Naive thymus-derived CD4-positive, alpha-beta T cell (primary cell): ENCODE measurements around the gene PTPRN. TPM values are rescaled to one million over a fixed set of nuclear protein-coding genes. Genes with fewer than 3 reads are reported as not detected.
A peak's percentile ranks its signal among the peaks of the same experiment; 100 is the strongest.

ENCODE experiments used
- ATAC-seq: fragments of 150-1000 bp; cut with Tn5 transposase; 2 replicates; pipeline ENCODE4 v1.10.0; 2021; ENCODE audit warnings: mild to moderate bottlenecking, moderate library complexity
- CTCF ChIA-PET: fragments of 350-600 bp; sonication (Branson Sonifier 250); formaldehyde crosslinking; loops from one replicate; lab custom pipeline; 2021; ENCODE audit warnings: antibody characterized with exemption; lab: Charles Lee
- POLR2A ChIA-PET: fragments of 350-600 bp; sonication (Branson Sonifier 250); formaldehyde crosslinking; loops from one replicate; lab custom pipeline; 2021; ENCODE audit warnings: antibody characterized with exemption, inconsistent platforms; lab: Charles Lee
- DNase-seq, 9 donors: peaks; one replicate each; pipeline versions ENCODE4 v3.0.0 to v3.0.0-alpha.2; 2020 to 2022; ENCODE audit warnings: mixed read lengths in 1 of 9
- H3K27ac ChIP-seq: one replicate; pipeline ENCODE4 v1.7.0; 2013; ENCODE audit warnings: mild to moderate bottlenecking, low read depth, low read length, moderate library complexity
- H3K27me3 ChIP-seq, 2 donors: one replicate each; pipeline ENCODE4 v1.7.0; 2013; ENCODE audit warnings: low read length in 2 of 2, mild to moderate bottlenecking in 2 of 2, moderate library complexity in 2 of 2; ENCODE audit not compliant: control insufficient read depth in 2 of 2, insufficient read depth in 2 of 2
- H3K36me3 ChIP-seq, 3 experiments: 1 replicate in 2 of 3; 2 replicates in 1 of 3; pipeline ENCODE4 v1.7.0; 2013; ENCODE audit warnings: low read length in 3 of 3, mild to moderate bottlenecking in 3 of 3, moderate library complexity in 1 of 3; ENCODE audit not compliant: insufficient read depth in 3 of 3, control insufficient read depth in 2 of 3
- H3K4me1 ChIP-seq, 2 donors: one replicate each; pipeline ENCODE4 v1.7.0; 2013; ENCODE audit warnings: low read length in 2 of 2, mild to moderate bottlenecking in 2 of 2, moderate library complexity in 1 of 2; ENCODE audit not compliant: control insufficient read depth in 2 of 2, insufficient read depth in 2 of 2
- H3K4me3 ChIP-seq: 2 replicates; pipeline ENCODE4 v1.7.0; 2013; ENCODE audit warnings: mild to moderate bottlenecking, low read length
- H3K9me3 ChIP-seq, 3 experiments: 1 replicate in 2 of 3; 2 replicates in 1 of 3; pipeline ENCODE4 v1.7.0; 2013; ENCODE audit warnings: low read length in 3 of 3; ENCODE audit not compliant: control insufficient read depth in 2 of 3
- H3K27ac Mint-ChIP-seq, 9 donors: one replicate each; pipeline ENCODE4 v1.8.0; 2020 to 2022; ENCODE audit warnings: mixed read lengths in 9 of 9, mild to moderate bottlenecking in 8 of 9, moderate library complexity in 5 of 9, inconsistent platforms in 2 of 9
- H3K27me3 Mint-ChIP-seq, 5 donors: one replicate each; pipeline ENCODE4 v1.8.0; 2021 to 2022; ENCODE audit warnings: mixed read lengths in 5 of 5, mild to moderate bottlenecking in 1 of 5
- H3K36me3 Mint-ChIP-seq, 5 donors: one replicate each; pipeline ENCODE4 v1.8.0; 2020 to 2022; ENCODE audit warnings: mixed read lengths in 5 of 5, mild to moderate bottlenecking in 3 of 5, inconsistent platforms in 1 of 5
- H3K4me1 Mint-ChIP-seq, 7 donors: one replicate each; pipeline ENCODE4 v1.8.0; 2020 to 2022; ENCODE audit warnings: mixed read lengths in 7 of 7, mild to moderate bottlenecking in 3 of 7, inconsistent platforms in 1 of 7
- H3K4me3 Mint-ChIP-seq, 10 donors: one replicate each; pipeline ENCODE4 v1.8.0; 2020 to 2022; ENCODE audit warnings: mild to moderate bottlenecking in 10 of 10, mixed read lengths in 10 of 10, moderate library complexity in 6 of 10, inconsistent platforms in 2 of 10
- H3K9me3 Mint-ChIP-seq, 11 donors: one replicate each; pipeline ENCODE4 v1.8.0; 2020 to 2022; ENCODE audit warnings: mixed read lengths in 11 of 11, mild to moderate bottlenecking in 4 of 11, inconsistent platforms in 1 of 11, moderate library complexity in 1 of 11
- intact Hi-C, 2 donors: fragments of 100-400 bp; cut with micrococcal nuclease; formaldehyde crosslinking; loops; one replicate each; pipeline ENCODE4 v1.15.1; 2023
- polyA plus RNA-seq, 2 donors: library from polyadenylated mRNA; unstranded; fragments of 300-500 nt; fragmentation: Illumina TruSeq; gene quantifications; one replicate each; pipeline ENCODE4 v1.2.3, GENCODE V29; 2021
- total RNA-seq, 6 experiments: library from RNA in 5 of 6; stranded (reverse) in 5 of 6; gene quantifications; 1 replicate in 5 of 6; 2 replicates in 1 of 6; pipeline ENCODE4 v1.2.3 and lab custom pipeline; 2021 to 2026

Gene PTPRN
- total and polyA plus RNA-seq, 7 experiments from 2014 or later, result 0.48 TPM; not detected in 6

DNA sequence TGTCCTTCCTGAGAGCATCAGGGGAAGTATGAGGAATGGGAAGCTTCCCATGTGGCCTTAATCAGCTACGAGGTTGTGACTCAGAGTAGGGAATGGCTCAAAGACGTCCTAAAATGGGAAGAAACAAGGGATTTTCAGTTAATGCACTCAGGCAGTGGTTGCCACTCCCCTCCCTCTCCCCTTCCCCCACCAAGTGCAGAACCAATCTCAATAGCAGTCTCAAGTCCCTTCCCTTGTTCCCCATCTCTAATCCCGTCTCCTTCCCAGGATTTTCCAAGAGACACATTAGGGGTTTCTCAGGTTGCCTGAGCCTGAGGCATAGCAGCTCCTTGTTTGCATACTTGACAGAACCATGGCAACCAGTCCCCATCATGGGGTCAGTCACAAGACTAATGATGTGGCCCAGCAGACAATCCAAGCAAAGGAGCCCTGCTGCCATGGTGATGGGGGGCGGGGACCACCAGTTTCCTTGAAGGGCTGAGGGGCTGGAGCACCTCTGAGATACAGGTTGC lies 41.6 kb upstream of the PTPRN start:
- no peaks in the 10 kb centered on the region for H3K36me3 Mint-ChIP-seq
- H3K27ac ChIP-seq, result no peak overlapping the region
- no peak overlapping the region for H3K4me3 Mint-ChIP-seq
- no peak overlapping the region for H3K4me3 ChIP-seq
- DNase-seq, result no peak
- H3K36me3 ChIP-seq, result no peaks in the 10 kb centered on the region
- ChIA-PET POLR2A (no interaction called here), CTCF (interaction anchor here (1.0 kb wide), 1 partner anchor 17 kb away, joined by 3 read pairs; no protein-coding TSS in a partner anchor)
- no peaks in the 10 kb centered on the region for H3K9me3 Mint-ChIP-seq
- H3K4me1 Mint-ChIP-seq, result peaks cover 0 to 2% (median 0%) of the 10 kb centered on the region in 7 donors
- no peaks in the 10 kb centered on the region for H3K4me1 ChIP-seq
- no peaks in the 10 kb centered on the region for H3K27me3 ChIP-seq
- no peak overlapping the region for H3K27ac Mint-ChIP-seq
- intact Hi-C loops, result loop anchor here in 1 of 2 donors (5.0 kb wide), 1 partner anchor 43 kb away; the partner anchor contains the start of gene PTPRN
- no peaks in the 10 kb centered on the region for H3K9me3 ChIP-seq
- ATAC-seq, result no peak
- peaks cover 34 to 59% (median 41%) of the 10 kb centered on the region in 5 donors for H3K27me3 Mint-ChIP-seq

DNA sequence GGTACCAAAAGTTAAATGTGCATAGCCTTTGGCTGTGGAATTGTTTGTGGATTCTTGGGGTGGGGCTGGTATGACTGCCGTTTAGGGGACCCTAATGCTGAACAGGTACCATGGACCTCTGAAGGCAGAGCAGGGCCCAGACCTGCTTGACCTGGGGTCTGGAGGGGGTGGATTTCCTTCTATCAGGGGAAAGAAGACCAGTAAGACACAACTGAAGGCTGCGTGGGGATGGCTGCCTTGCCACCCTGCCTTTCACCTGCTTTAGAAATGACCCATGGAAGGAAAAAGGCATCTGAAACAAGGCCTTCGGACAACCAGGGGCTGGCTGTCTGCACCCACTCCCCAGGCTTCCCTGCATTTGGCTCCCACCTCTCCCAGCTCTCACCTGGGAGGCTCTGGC lies 41.0 kb upstream of the PTPRN start:
- ChIA-PET POLR2A (interaction anchor here (0.5 kb wide), 1 partner anchor 113 kb away, joined by 7 read pairs; no protein-coding TSS in a partner anchor), CTCF (no interaction called here)
- no peaks in the 10 kb centered on the region for H3K4me1 ChIP-seq
- intact Hi-C loops, result loop anchor here in 1 of 2 donors (5.0 kb wide), 1 partner anchor 43 kb away; the partner anchor contains the start of gene PTPRN
- Mint-ChIP-seq H3K4me1 (peaks cover 0 to 2% (median 0%) of the 10 kb centered on the region in 7 donors), H3K27ac (no peak overlapping the region), H3K4me3 (no peak overlapping the region), H3K9me3 (no peaks in the 10 kb centered on the region), H3K36me3 (no peaks in the 10 kb centered on the region), H3K27me3 (peaks cover 34 to 58% (median 35%) of the 10 kb centered on the region in 5 donors)
- H3K27ac ChIP-seq, result no peak overlapping the region
- H3K36me3 ChIP-seq, result no peaks in the 10 kb centered on the region
- H3K27me3 ChIP-seq, result no peaks in the 10 kb centered on the region
- DNase-seq, result no peak
- no peak overlapping the region for H3K4me3 ChIP-seq
- no peak for ATAC-seq
- no peaks in the 10 kb centered on the region for H3K9me3 ChIP-seq

DNA sequence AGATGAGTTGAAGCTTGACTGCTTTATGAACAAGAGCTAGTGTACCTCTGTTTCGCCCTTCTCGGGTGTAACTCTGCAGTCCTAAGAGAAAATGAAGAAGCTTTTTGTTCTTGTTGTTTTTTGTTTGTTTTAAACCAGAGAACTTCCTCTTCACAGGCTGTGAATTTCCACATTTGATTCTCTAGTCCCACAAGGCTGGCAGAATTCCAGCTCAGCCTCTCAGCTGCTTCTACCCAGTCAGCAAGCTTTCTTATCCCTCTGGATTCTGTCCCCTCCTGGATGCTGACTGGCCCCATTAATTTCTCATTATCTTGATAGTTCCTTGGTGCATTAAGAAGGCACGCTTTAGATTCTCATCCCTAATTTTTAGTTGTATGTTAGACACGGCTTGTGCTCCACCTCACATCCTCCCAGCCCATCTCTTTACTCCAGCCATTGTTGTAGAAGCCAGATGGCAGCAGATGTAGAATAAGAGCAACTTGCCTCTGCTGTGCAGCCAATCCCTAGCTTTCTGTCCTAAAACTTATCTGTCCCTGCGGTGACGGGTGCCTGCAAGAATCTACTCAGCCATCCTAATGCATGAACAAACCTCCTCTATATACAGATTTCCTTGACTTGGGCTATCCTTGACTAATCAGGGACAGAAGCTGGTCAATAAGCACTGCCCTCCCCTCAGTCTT lies 35.7 kb upstream of the PTPRN start:
- POLR2A ChIA-PET, result no interaction called here
- H3K27ac ChIP-seq, result no peak overlapping the region
- no peaks in the 10 kb centered on the region for H3K36me3 Mint-ChIP-seq

DNA sequence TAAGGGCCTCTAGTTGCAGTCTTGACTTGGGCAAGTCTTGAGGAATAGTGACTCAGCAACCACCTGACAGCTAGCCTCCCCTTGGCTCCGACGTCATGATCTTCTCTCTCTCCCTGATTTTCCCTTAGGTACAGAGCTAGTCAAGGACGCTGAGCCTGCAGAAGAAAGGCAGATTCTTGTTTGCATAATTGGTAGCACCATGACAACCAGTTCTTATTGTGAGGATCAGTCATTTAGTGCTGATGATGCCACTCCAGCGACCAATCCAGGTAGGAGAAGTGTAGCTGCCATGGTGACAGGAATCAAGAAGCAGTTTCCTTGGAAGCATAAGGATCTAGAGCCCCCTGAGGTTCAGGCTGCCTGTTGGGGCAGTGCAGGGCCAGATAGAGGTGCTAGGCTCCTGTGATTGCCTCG lies 26.2 kb upstream of the PTPRN start:
- CTCF ChIA-PET, result no interaction called here
- no peak overlapping the region for H3K27ac Mint-ChIP-seq
- intact Hi-C loops, result no loop called here

More for the DNA sequence above, 35.7 kb upstream of the PTPRN start:
- Histone ChIP-seq H3K27me3 (no peaks in the 10 kb centered on the region), H3K4me1 (no peaks in the 10 kb centered on the region), H3K36me3 (no peaks in the 10 kb centered on the region), H3K4me3 (no peak overlapping the region), H3K9me3 (no peaks in the 10 kb centered on the region)
- peaks cover 17 to 41% (median 32%) of the 10 kb centered on the region in 5 donors for H3K27me3 Mint-ChIP-seq
- H3K27ac Mint-ChIP-seq, result no peak overlapping the region
- intact Hi-C loops, result no loop called here
- CTCF ChIA-PET, result interaction anchor here (0.7 kb wide), 1 partner anchor 31 kb away, joined by 3 read pairs; no protein-coding TSS in a partner anchor
- DNase-seq, result no peak
- no peaks in the 10 kb centered on the region for H3K9me3 Mint-ChIP-seq
- no peak for ATAC-seq
- H3K4me3 Mint-ChIP-seq, result no peak overlapping the region
- H3K4me1 Mint-ChIP-seq, result peaks cover 0 to 8% (median 0%) of the 10 kb centered on the region in 7 donors

DNA sequence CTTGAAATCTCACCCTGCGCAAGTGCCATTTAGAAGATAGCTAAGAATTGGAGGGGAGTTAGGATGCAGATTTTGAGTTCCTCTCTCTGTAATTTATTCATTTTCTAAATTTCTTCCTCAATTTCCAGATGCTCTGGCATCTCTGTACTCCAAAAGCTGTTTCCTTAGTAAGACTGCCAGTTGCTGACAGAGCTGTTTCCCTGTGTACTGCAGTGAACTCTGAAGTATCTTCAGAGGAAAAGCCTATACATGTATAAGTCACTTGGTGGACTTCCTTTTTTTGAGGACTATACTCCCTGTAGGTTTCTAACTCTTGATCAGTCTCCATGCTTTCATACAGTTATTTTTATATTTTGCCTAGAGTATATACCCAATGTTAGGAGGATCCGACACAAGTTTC lies 24.9 kb upstream of the PTPRN start:
- Mint-ChIP-seq H3K9me3 (peaks cover 2 to 51% (median 20%) of the 10 kb centered on the region in 11 donors), H3K36me3 (peaks cover 0 to 21% (median 9%) of the 10 kb centered on the region in 5 donors), H3K4me1 (peaks cover 0 to 9% (median 4%) of the 10 kb centered on the region in 7 donors), H3K27ac (no peak overlapping the region), H3K27me3 (peaks cover 60 to 86% (median 75%) of the 10 kb centered on the region in 5 donors), H3K4me3 (no peak overlapping the region)
- H3K27ac ChIP-seq, result no peak overlapping the region
- DNase-seq, result no peak
- peaks cover 0 to 5% (median 0%) of the 10 kb centered on the region in 3 experiments for H3K9me3 ChIP-seq
- no peaks in the 10 kb centered on the region for H3K36me3 ChIP-seq
- H3K4me1 ChIP-seq, result no peaks in the 10 kb centered on the region
- ChIA-PET CTCF (interaction anchor here (0.8 kb wide), 1 partner anchor 17 kb away, joined by 3 read pairs; no protein-coding TSS in a partner anchor), POLR2A (no interaction called here)
- intact Hi-C loops, result no loop called here
- no peak for ATAC-seq
- H3K27me3 ChIP-seq, result peaks cover 0 to 10% of the 10 kb centered on the region in 2 donors
- H3K4me3 ChIP-seq, result no peak overlapping the region

More for the DNA sequence above, 26.2 kb upstream of the PTPRN start:
- H3K4me1 Mint-ChIP-seq, result peaks cover 0 to 9% (median 4%) of the 10 kb centered on the region in 7 donors
- Histone ChIP-seq H3K4me1 (no peaks in the 10 kb centered on the region), H3K4me3 (no peak overlapping the region), H3K27me3 (peaks cover 0 to 10% of the 10 kb centered on the region in 2 donors), H3K9me3 (peaks cover 0 to 5% (median 0%) of the 10 kb centered on the region in 3 experiments), H3K27ac (no peak overlapping the region), H3K36me3 (no peaks in the 10 kb centered on the region)
- POLR2A ChIA-PET, result interaction anchor here (0.6 kb wide), 1 partner anchor 920 kb away, joined by 3 read pairs; no protein-coding TSS in a partner anchor
- H3K9me3 Mint-ChIP-seq, result peaks cover 2 to 51% (median 22%) of the 10 kb centered on the region in 11 donors
- DNase-seq (no peak), ATAC-seq (no peak)
- H3K27me3 Mint-ChIP-seq, result peaks cover 65 to 85% (median 70%) of the 10 kb centered on the region in 5 donors
- peaks cover 0 to 21% (median 9%) of the 10 kb centered on the region in 5 donors for H3K36me3 Mint-ChIP-seq
- no peak overlapping the region for H3K4me3 Mint-ChIP-seq

DNA sequence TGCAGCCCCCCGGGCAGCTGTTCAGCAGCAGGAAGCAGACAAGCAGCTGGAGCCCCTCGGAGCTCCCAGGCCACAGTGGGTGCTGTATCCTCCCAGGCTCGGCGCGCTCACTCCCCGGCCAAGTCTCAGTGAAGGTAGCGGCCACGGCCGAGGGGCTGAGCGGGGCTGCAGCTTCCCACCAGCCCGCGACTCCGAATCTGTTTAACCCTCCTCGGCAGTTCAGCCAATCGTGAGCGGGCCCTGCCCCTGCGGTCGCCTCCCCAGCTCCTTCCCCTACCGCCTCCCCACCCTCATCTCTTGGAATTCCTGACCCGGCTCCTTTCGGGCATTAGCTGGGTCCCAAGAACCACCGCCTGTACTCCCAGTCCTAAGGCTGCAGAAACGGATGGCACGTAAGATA lies 23.3 kb upstream of the PTPRN start, which contains the start of gene RESP18:
Gene RESP18, minus strand, starts transcription at position 203 of the 400 bp plus-strand sequence.
- ATAC-seq (no peak), DNase-seq (no peak)
- ChIA-PET POLR2A (no interaction called here), CTCF (no interaction called here)
- Histone ChIP-seq H3K4me1 (no peaks in the 10 kb centered on the region), H3K27ac (no peak within 1 kb of the TSS), H3K27me3 (peaks cover 0 to 10% of the 10 kb centered on the region in 2 donors), H3K9me3 (peaks cover 0 to 5% (median 0%) of the 10 kb centered on the region in 3 experiments), H3K4me3 (no peak within 1 kb of the TSS), H3K36me3 (no peaks in the 10 kb centered on the region)
- no peak within 1 kb of the TSS for H3K27ac Mint-ChIP-seq
- H3K9me3 Mint-ChIP-seq, result peaks cover 2 to 51% (median 20%) of the 10 kb centered on the region in 11 donors
- peaks cover 0 to 21% (median 9%) of the 10 kb centered on the region in 5 donors for H3K36me3 Mint-ChIP-seq
- H3K27me3 Mint-ChIP-seq, result peaks cover 60 to 88% (median 72%) of the 10 kb centered on the region in 5 donors
- intact Hi-C loops, result no loop called here
- peak within 1 kb of the TSS in 2 of 10 donors; percentile 66 to 67 for H3K4me3 Mint-ChIP-seq
- peaks cover 0 to 9% (median 5%) of the 10 kb centered on the region in 7 donors for H3K4me1 Mint-ChIP-seq
